GM04504 (cell line): Measurements from ENCODE around the gene ALS2CL.
A peak's percentile ranks its signal among the peaks of the same experiment; 100 is the strongest.

Experiments
- DNase-seq: peaks from one replicate; pipeline ENCODE4 v3.0.0-alpha.2; 2012; ENCODE audit warnings: low read depth

Gene ALS2CL

GRCh38 chr3:46629551-46630517, 63.6 kb downstream of the ALS2CL start:
- peak; percentile 50 for DNase-seq

- DNase-seq: no peak
These were observed 64.5 kb downstream of the ALS2CL start for GRCh38 chr3:46628901-46629369.

GRCh38 chr3:46627078-46627477, 66.4 kb downstream of the ALS2CL start:
- no peak for DNase-seq

- DNase-seq: no peak
These were observed 67.4 kb downstream of the ALS2CL start for GRCh38 chr3:46626039-46626438.

- DNase-seq: no peak
These were observed 68.4 kb downstream of the ALS2CL start for GRCh38 chr3:46624975-46625490.

- no peak for DNase-seq
These were observed 68.9 kb downstream of the ALS2CL start for GRCh38 chr3:46624533-46624932.

- no peak for DNase-seq
These were observed 73.4 kb downstream of the ALS2CL start for GRCh38 chr3:46619845-46620778.
